Gastroesophageal sphincter (tissue), 3 donors: ENCODE measurements around the gene CCER1.

ENCODE experiments used
- POLR2A ChIP-seq, 2 donors: fragments of 450-650 bp; IDR thresholded peaks; one replicate each; pipeline ENCODE4 v1.6.1; 2017; ENCODE audit warnings: antibody characterized with exemption in 2 of 2, mild to moderate bottlenecking in 2 of 2, moderate library complexity in 1 of 2
- TF ChIP-seq, protein P1 (sequence below), 4 experiments: fragments of 200-600 bp in 2 of 4; fragments of 450-650 bp in 2 of 4; sonication (generic) in 1 of 4; IDR thresholded peaks; one replicate each; pipeline ENCODE4 v1.5.1; 2017 to 2019; ENCODE audit warnings: antibody characterized with exemption in 4 of 4, mild to moderate bottlenecking in 2 of 4, moderate library complexity in 2 of 4

DNA sequence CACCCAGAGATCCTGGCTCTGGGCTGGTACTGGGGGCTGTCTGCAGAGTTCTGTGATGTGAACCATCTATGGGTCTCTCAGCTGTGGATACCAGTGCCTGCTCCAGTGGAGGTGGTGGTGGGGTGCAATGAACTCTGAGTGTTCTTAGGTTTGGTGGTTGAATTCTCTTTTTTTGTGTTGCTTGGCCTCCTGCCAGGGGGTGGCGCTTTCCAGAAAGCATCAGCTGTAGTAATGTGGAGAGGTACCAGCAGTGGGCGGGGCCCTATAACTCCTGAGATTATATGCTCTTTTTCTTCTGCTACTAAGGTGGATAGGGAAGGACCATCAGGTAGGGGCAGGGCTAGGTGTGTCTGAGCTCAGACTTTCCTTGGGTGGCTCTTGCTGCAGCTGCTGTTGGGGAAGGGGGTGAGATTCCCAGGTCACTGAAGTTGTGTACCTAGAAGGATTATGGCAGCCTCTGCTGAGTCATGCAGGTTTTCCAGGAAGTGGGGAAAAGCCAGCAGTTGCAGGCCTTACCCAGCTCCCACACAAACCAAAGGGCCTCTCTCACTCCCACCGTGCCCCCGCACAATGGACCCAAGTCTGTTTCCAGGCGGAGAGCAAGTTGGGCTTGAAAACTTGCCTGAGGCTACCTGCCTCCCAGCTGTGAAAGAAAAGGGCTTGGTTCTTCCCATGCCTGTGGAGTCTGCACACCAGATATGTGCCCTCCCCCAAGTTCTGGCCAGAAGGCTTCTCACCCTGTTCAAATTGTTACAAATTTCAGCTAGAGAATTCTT is 18.6 kb downstream of the CCER1 start:
- TF ChIP-seq, protein P1, sequence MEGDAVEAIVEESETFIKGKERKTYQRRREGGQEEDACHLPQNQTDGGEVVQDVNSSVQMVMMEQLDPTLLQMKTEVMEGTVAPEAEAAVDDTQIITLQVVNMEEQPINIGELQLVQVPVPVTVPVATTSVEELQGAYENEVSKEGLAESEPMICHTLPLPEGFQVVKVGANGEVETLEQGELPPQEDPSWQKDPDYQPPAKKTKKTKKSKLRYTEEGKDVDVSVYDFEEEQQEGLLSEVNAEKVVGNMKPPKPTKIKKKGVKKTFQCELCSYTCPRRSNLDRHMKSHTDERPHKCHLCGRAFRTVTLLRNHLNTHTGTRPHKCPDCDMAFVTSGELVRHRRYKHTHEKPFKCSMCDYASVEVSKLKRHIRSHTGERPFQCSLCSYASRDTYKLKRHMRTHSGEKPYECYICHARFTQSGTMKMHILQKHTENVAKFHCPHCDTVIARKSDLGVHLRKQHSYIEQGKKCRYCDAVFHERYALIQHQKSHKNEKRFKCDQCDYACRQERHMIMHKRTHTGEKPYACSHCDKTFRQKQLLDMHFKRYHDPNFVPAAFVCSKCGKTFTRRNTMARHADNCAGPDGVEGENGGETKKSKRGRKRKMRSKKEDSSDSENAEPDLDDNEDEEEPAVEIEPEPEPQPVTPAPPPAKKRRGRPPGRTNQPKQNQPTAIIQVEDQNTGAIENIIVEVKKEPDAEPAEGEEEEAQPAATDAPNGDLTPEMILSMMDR (IDR thresholded peaks at IDR 0.05), result no peak
- no peak for TF ChIP-seq POLR2A (IDR thresholded peaks at IDR 0.05)
